ENCODE data around the gene DGKH.
"Not testable (repeated sequence)": the region's sequence is repeated elsewhere in the genome, so short reads cannot be mapped to it uniquely, and the experiment has no call there.

Gene DGKH

GRCh38 chr13:42116225-42116624 is 67.8 kb downstream of the DGKH start:
- no peak for DNase-seq

GRCh38 chr13:42119041-42119440 is 70.6 kb downstream of the DGKH start:
- no peak for DNase-seq

GRCh38 chr13:42119875-42120274 is 71.4 kb downstream of the DGKH start:
- no peak for DNase-seq

GRCh38 chr13:42123600-42123999 is 75.2 kb downstream of the DGKH start:
- no peak for DNase-seq

GRCh38 chr13:42125046-42125445 is 76.6 kb downstream of the DGKH start:
- peak; percentile 49 to 60 for DNase-seq

- DNase-seq = no peak
These were observed 78.6 kb downstream of the DGKH start for GRCh38 chr13:42127047-42127446.

GRCh38 chr13:42129033-42129432 is 80.6 kb downstream of the DGKH start:
- DNase-seq = no peak

- no peak for DNase-seq
These were observed 88.1 kb downstream of the DGKH start for GRCh38 chr13:42136518-42136917.

GRCh38 chr13:42137856-42138537 is 89.5 kb downstream of the DGKH start:
- DNase-seq = no peak

GRCh38 chr13:42140494-42140893 is 92.0 kb downstream of the DGKH start:
- DNase-seq = no peak

- not testable (repeated sequence) for DNase-seq
These were observed 92.6 kb downstream of the DGKH start for GRCh38 chr13:42141052-42141451.

GRCh38 chr13:42146359-42146758 is 97.9 kb downstream of the DGKH start:
- no peak for DNase-seq

GRCh38 chr13:42148538-42148937 is 100.1 kb downstream of the DGKH start:
- no peak for DNase-seq

- no peak for DNase-seq
These were observed 100.7 kb downstream of the DGKH start for GRCh38 chr13:42149136-42149535.

GRCh38 chr13:42151781-42152180 is 103.3 kb downstream of the DGKH start:
- DNase-seq = no peak

- DNase-seq = no peak
These were observed 104.0 kb downstream of the DGKH start for GRCh38 chr13:42152495-42152894.

GRCh38 chr13:42153199-42154113 is 105.0 kb downstream of the DGKH start:
- DNase-seq = no peak

- no peak for DNase-seq
These were observed 106.8 kb downstream of the DGKH start for GRCh38 chr13:42155251-42155650.

GRCh38 chr13:42163338-42163737 is 114.9 kb downstream of the DGKH start:
- not testable (repeated sequence) for DNase-seq

- not testable (repeated sequence) for DNase-seq
These were observed 115.5 kb downstream of the DGKH start for GRCh38 chr13:42163910-42164309.

GRCh38 chr13:42164557-42165125 is 116.2 kb downstream of the DGKH start:
- DNase-seq = no peak

- DNase-seq = no peak
These were observed 120.0 kb downstream of the DGKH start for GRCh38 chr13:42168496-42168895.

GRCh38 chr13:42170029-42170428 is 121.6 kb downstream of the DGKH start:
- DNase-seq = no peak

All from NCI-H1930 (cell line).